ENCODE measurements around the gene UNC13C.

The UNC13C gene

DNA sequence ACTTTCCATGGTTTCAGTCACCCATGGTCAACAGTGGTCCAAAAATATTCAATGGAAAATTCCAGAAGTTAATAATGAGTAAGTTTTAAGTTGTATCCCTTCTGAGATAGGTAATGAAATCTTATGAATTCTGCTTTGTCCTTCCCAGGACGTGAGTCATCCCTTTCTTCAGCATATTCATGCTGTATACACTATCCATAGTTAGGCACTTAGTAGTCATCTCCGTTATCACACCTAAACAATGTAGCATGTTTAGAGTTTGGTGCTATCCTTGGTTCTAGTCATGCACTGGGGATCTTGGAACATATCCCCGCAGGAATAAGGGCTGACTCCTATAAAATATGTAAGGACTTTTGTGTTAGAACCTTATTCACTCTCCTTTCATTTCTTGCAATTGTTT lies 153.2 kb downstream of the UNC13C start:
- no peak for DNase-seq

- DNase-seq = no peak
These were observed 170.9 kb downstream of the UNC13C start for GRCh38 chr15:54149115-54149531.

DNA sequence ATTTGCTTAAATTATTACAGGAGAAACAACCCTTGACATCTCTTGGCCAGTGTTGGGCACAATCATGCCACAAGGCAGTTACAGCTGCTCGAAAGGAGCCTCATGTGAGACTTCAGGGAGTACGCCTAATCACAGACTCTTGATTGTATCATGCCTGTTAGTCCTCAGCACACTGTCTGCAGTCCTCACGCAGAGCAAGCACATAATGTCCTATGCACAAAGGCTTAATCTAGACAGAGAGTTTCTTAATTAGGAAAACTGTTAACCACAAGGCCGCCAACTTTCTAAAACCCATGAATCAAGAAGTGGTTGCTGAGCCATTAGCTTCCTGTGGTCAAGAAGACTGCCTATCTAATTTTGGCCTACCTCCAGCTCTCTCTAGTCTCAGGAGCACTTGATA lies 172.0 kb downstream of the UNC13C start:
- DNase-seq = peak; percentile 84

GRCh38 chr15:54159012-54159411 lies 180.8 kb downstream of the UNC13C start:
- DNase-seq = peak; percentile 72

- DNase-seq = no peak
These were observed 209.1 kb downstream of the UNC13C start for GRCh38 chr15:54187325-54187724.

GRCh38 chr15:54197995-54198394 lies 219.8 kb downstream of the UNC13C start:
- peak; percentile 20 for DNase-seq

DNA sequence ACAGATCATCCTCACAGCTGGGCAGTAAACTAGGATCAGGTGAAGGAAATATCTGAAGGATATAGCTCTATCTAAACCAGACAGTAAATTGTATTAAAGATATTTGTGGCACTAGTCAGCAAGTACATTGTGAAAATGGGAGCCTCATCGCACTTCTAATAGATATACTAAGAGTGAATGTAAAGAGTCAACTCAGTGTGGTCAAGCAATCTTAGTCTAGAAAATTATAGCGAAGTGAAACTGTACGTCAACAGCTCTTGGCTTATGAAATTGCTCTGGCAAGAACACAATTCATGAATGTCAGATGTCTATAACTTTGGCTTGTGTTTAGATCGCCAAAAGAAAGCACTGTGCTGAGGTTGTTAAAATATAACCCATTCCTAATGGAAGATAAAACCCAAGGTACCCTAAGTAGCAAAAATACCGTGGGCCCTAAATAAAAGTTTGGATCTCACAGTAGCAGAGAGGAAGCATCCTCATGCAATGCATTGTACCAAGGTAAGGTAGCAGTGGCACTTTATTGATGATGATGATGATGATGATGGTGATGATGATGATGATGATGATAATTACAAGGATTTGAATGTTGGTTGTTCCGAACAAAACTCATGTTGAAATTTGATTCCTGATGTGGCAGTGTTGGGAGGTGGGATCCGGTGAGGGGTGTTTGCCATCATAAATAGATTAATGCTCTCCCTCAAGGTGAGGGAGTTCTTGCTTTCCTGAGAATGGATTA lies 228.5 kb downstream of the UNC13C start:
- DNase-seq = no peak

GRCh38 chr15:54208786-54209185 lies 230.5 kb downstream of the UNC13C start:
- DNase-seq = no peak

- DNase-seq = no peak
These were observed 234.4 kb downstream of the UNC13C start for GRCh38 chr15:54212635-54213034.

DNA sequence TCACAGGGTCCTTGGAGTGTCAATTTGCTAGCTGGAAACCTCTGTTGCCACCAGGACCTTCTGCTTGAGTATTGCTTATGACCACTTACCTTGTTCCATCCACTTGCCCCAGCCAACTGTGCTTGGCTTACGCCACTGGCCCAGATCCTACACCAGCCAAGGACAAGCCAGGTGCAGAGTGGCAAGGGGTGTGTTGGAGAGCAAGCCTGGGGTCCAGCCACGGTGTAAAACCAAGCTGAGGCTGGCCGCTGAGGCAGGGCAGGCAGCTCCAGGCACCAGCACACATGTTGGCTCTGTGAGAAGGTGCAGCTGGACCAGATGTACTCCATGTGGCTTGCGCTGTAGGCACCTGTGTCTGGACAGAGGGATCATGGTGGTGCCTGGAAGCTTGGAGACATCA lies 248.2 kb downstream of the UNC13C start:
- no peak for DNase-seq

DNA sequence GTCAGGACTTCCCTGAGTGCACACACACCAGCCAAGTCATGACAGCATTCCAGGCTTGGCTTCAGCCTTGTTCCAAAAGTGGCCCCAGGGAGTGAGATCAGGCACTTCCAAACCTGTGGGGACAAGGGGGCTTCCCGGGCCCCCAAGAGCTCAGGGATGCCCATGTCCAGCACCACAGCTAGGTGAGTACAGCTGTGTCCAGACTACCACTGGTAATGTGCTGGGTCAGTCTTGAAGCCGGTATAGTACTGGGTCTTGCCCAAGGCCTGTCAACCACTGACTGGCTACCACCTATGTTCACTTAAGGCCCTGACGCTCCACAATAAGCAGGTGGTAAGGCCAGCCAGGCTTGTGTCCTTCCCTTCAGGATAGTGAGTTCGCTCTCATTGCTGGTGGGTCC lies 249.3 kb downstream of the UNC13C start:
- DNase-seq = no peak

GRCh38 chr15:54250326-54250725 lies 272.1 kb downstream of the UNC13C start:
- no peak for DNase-seq

- no peak for DNase-seq
These were observed 277.9 kb downstream of the UNC13C start for GRCh38 chr15:54256190-54256589.

- DNase-seq = peak; percentile 25
These were observed 295.7 kb downstream of the UNC13C start for GRCh38 chr15:54273928-54274327.

DNA sequence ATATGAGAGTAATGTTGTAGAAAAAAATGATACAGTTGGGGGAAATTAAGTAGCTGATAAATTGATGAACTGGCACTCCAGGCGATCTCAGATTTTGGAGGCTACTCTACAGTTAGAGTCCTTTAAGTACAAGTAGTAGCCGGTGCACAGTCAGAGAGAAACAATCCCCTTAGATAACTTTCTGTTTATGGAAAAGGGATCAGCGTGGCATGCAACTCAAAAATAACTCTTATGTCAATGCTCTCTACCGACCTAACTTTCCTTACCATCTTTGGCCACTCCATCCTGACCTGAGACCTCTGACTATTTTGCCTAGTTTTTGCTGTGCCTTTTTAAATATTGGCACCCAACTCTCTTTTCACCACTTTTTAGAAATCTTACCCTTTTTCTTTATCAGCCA lies 299.6 kb downstream of the UNC13C start:
- DNase-seq = no peak

DNA sequence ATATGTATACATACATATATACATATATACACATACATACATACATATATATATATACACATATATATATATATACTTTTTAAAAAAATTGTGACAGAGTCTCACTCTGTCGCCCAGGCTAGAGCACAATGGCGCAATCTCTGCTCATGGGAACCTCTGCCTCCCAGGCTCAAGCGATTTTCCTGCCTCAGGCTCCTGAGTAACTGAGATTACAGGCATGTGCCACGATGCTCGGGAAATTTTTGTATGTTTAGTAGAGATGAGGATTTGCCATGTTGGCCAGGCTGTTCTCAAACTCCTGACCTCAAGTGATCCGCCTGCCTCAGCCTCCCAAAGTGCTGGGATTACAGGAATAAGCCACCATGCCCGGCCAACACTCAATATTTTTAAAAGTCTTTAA lies 302.5 kb downstream of the UNC13C start:
- DNase-seq = no peak

GRCh38 chr15:54282228-54282836 lies 304.1 kb downstream of the UNC13C start:
- no peak for DNase-seq

- DNase-seq = no peak
These were observed 309.8 kb downstream of the UNC13C start for GRCh38 chr15:54288049-54288448.

GRCh38 chr15:54289590-54290136 lies 311.4 kb downstream of the UNC13C start:
- no peak for DNase-seq

- no peak for DNase-seq
These were observed 320.2 kb downstream of the UNC13C start for GRCh38 chr15:54298396-54298795.

GRCh38 chr15:54304321-54304720 lies 326.1 kb downstream of the UNC13C start:
- no peak for DNase-seq

DNA sequence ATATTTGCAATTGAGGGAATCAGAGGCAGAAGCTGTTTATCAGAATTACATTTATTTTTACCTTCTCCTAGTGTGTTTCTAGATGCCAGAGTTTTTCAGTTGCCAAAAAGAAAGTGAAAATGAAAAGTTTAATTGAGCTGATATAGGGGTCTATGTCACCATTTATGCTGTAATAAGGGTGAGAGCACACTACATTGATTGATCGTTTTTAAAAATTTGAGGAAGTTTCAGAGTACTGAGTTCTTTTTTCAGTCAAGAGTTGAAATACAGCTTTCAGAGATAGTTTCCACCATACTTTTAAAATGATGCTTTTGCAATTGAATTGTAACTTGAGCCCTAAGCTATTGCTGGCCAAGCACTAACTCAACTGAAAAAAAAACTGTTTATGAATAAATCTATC lies 326.9 kb downstream of the UNC13C start:
- DNase-seq = no peak

- no peak for DNase-seq
These were observed 329.1 kb downstream of the UNC13C start for GRCh38 chr15:54307252-54307902.

- DNase-seq = no peak
These were observed 329.7 kb downstream of the UNC13C start for GRCh38 chr15:54307926-54308325.
